Endodermal cell (in vitro differentiated cells): ENCODE results near the gene ZNF592. TPM values are rescaled to one million over a fixed set of nuclear protein-coding genes. Genes with fewer than 3 reads are reported as not detected.

Source experiments
- DNase-seq: peaks from one replicate; pipeline ENCODE4 v3.0.0-alpha.2; 2017
- H3K27ac ChIP-seq: 2 replicates; pipeline ENCODE4 v1.5.1; 2013; ENCODE audit warnings: mild to moderate bottlenecking, low read depth, low read length, moderate library complexity
- H3K27me3 ChIP-seq: 2 replicates; pipeline ENCODE4 v1.6.1; 2013; ENCODE audit warnings: mild to moderate bottlenecking, low read length, moderate library complexity; ENCODE audit not compliant: insufficient read depth, control insufficient read depth, poor library complexity, severe bottlenecking
- H3K36me3 ChIP-seq: 2 replicates; pipeline ENCODE4 v1.7.0; 2013; ENCODE audit warnings: mild to moderate bottlenecking, low read length, moderate library complexity; ENCODE audit not compliant: control insufficient read depth, insufficient read depth
- H3K4me1 ChIP-seq: one replicate; pipeline ENCODE4 v1.7.0; 2013; ENCODE audit warnings: low read length; ENCODE audit not compliant: control insufficient read depth, insufficient read depth
- H3K4me3 ChIP-seq: 2 replicates; pipeline ENCODE4 v1.5.1; 2013; ENCODE audit warnings: mild to moderate bottlenecking, low read length, moderate library complexity
- H3K9ac ChIP-seq: 2 replicates; pipeline ENCODE4 v1.6.1; 2013; ENCODE audit warnings: mild to moderate bottlenecking, low read length, moderate library complexity; ENCODE audit not compliant: poor library complexity, severe bottlenecking; ENCODE audit errors: extremely low read depth
- H3K9me3 ChIP-seq: 2 replicates; pipeline ENCODE4 v1.6.1; 2013; ENCODE audit warnings: mild to moderate bottlenecking, low read length, moderate library complexity; ENCODE audit not compliant: control insufficient read depth
- H3K27ac Mint-ChIP-seq: 2 replicates; pipeline ENCODE4 v1.8.0; 2020; ENCODE audit warnings: mixed read lengths
- H3K27me3 Mint-ChIP-seq: 2 replicates; pipeline ENCODE4 v1.8.0; 2021; ENCODE audit warnings: mild to moderate bottlenecking, mixed read lengths; ENCODE audit not compliant: insufficient read depth
- H3K36me3 Mint-ChIP-seq: 2 replicates; pipeline ENCODE4 v1.8.0; 2020; ENCODE audit warnings: low read depth, mixed read lengths
- H3K4me1 Mint-ChIP-seq: 2 replicates; pipeline ENCODE4 v1.8.0; 2020; ENCODE audit warnings: mixed read lengths
- H3K4me3 Mint-ChIP-seq: 2 replicates; pipeline ENCODE4 v1.8.0; 2020; ENCODE audit warnings: mild to moderate bottlenecking, moderate library complexity, mixed read lengths
- H3K9me3 Mint-ChIP-seq: 2 replicates; pipeline ENCODE4 v1.8.0; 2020; ENCODE audit warnings: mild to moderate bottlenecking, mixed read lengths
- WGBS, 2 experiments: methylation state at CpG; one replicate each; pipeline versions ENCODE4 v1.1.5 to v1.1.7; 2013; ENCODE audit warnings: missing lambda C conversion rate in 2 of 2, mixed read lengths in 1 of 2; ENCODE audit not compliant: insufficient coverage in 1 of 2, insufficient read length in 1 of 2; 5-methylcytosine and 5-hydroxymethylcytosine counted together
- total RNA-seq, 2 donors: library from RNA; stranded (reverse); fragmentation: NEBNext Ultra II Directional in 1 of 2; extraction: Animal tissue kit (Norgen Biotek cat#: 25700) in 1 of 2; gene quantifications; 2 replicates in 1 of 2; 3 replicates in 1 of 2; pipeline ENCODE4 v1.2.1, GENCODE V29; 2021
- TF ChIP-seq, protein P1 (sequence below): fragments of 200-600 bp; sonication (generic); conservative IDR thresholded peaks from 2 replicates; pipeline ENCODE4 v1.5.0; 2021; ENCODE audit warnings: antibody characterized with exemption, mild to moderate bottlenecking

The ZNF592 gene
- total RNA-seq, 2 donors from 2014 or later, result 33.3 to 35.2 TPM

DNA sequence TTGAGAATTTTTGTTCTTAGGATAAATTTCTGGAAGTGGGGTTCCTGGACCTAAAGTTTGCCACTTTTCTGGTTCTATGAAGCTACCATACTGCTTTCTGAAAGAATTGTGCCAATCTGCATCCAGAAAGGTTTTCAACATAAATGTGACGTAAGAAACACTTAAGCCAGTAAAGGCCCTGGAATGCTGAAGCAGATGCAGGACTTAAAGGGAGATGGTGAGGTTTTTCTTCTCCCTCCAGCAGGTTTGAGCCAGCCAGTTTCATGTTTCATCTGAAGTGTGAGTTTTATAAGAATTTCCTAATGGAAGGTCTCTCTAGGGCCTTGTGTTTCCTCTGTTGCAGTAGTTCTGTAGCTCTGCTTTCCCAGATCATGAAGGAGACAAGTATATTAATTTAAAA, 33.1 kb downstream of the ZNF592 start:
- Mint-ChIP-seq H3K27ac (no peak overlapping the region), H3K27me3 (no peaks in the 10 kb centered on the region), H3K4me1 (peaks cover 9% of the 10 kb centered on the region), H3K36me3 (peaks cover 59% of the 10 kb centered on the region), H3K4me3 (no peak overlapping the region), H3K9me3 (no peaks in the 10 kb centered on the region)
- H3K4me3 ChIP-seq, result no peak overlapping the region
- TF ChIP-seq, protein P1, sequence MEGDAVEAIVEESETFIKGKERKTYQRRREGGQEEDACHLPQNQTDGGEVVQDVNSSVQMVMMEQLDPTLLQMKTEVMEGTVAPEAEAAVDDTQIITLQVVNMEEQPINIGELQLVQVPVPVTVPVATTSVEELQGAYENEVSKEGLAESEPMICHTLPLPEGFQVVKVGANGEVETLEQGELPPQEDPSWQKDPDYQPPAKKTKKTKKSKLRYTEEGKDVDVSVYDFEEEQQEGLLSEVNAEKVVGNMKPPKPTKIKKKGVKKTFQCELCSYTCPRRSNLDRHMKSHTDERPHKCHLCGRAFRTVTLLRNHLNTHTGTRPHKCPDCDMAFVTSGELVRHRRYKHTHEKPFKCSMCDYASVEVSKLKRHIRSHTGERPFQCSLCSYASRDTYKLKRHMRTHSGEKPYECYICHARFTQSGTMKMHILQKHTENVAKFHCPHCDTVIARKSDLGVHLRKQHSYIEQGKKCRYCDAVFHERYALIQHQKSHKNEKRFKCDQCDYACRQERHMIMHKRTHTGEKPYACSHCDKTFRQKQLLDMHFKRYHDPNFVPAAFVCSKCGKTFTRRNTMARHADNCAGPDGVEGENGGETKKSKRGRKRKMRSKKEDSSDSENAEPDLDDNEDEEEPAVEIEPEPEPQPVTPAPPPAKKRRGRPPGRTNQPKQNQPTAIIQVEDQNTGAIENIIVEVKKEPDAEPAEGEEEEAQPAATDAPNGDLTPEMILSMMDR, result no peak
- peaks cover 62% of the 10 kb centered on the region for H3K36me3 ChIP-seq
- 89% methylated on average over 1 of the region's 1 CpG; no CpG with 5 or more reads in 1 of the 2 experiments for WGBS, 2 experiments
- no peaks in the 10 kb centered on the region for H3K27me3 ChIP-seq
- H3K4me1 ChIP-seq, result no peaks in the 10 kb centered on the region
- H3K27ac ChIP-seq, result no peak overlapping the region
- H3K9me3 ChIP-seq, result no peaks in the 10 kb centered on the region
- H3K9ac ChIP-seq, result no peak overlapping the region
- DNase-seq, result no peak

DNA sequence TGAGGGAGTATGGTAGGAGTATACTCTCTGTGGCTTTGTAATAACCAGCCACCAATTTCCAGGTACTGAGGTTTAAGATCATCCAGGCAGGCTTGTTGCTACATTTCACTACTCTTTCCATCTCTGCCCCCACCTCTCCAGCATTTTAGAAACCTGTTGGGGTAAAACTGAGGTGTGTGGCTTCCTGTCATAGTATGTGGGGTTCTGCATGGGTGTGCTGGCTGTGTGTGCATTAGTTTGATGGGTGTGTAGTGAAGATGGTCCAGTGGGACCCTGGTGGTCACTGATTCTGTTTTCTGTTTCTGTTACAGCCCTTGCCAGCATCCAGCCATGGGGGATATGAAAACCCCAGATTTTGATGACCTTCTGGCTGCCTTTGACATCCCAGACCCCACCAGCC, 34.0 kb downstream of the ZNF592 start:
- H3K9ac ChIP-seq, result no peak overlapping the region
- Mint-ChIP-seq H3K27me3 (no peaks in the 10 kb centered on the region), H3K9me3 (no peaks in the 10 kb centered on the region), H3K4me3 (no peak overlapping the region), H3K4me1 (peaks cover 13% of the 10 kb centered on the region), H3K27ac (peak overlapping the region; percentile 61), H3K36me3 (peaks cover 62% of the 10 kb centered on the region)
- no peaks in the 10 kb centered on the region for H3K9me3 ChIP-seq
- DNase-seq, result no peak
- peaks cover 1% of the 10 kb centered on the region for H3K4me1 ChIP-seq
- no peak overlapping the region for H3K27ac ChIP-seq
- TF ChIP-seq, protein P1, result no peak
- no peak overlapping the region for H3K4me3 ChIP-seq
- H3K36me3 ChIP-seq, result peaks cover 65% of the 10 kb centered on the region
- H3K27me3 ChIP-seq, result no peaks in the 10 kb centered on the region

DNA sequence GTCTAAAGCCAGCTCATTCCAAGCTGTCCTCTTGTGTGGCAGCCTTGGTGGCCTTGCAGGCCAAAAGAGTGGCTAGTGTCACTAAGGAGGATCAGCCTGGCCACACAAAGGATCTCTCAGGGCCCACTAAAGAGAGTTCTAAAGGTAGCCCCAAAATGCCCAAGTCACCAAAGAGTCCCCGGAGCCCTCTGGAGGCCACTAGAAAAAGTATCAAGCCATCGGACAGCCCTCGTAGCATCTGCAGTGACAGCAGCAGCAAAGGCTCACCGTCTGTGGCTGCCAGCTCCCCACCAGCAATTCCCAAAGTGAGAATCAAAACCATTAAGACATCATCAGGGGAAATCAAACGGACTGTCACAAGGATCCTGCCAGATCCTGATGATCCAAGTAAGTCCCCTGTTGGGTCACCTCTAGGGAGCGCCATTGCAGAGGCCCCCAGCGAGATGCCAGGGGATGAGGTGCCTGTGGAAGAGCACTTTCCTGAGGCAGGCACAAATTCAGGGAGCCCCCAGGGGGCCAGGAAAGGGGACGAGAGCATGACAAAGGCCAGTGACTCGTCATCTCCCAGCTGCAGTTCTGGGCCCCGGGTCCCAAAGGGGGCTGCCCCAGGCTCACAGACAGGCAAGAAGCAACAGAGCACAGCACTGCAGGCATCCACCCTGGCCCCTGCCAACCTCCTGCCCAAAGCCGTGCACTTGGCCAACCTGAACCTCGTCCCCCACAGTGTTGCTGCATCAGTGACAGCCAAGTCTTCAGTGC, 35.3 kb downstream of the ZNF592 start:
- Mint-ChIP-seq H3K27me3 (no peaks in the 10 kb centered on the region), H3K9me3 (no peaks in the 10 kb centered on the region), H3K4me3 (no peak overlapping the region), H3K36me3 (peaks cover 61% of the 10 kb centered on the region), H3K4me1 (peaks cover 11% of the 10 kb centered on the region), H3K27ac (peak overlapping the region; percentile 59)
- Histone ChIP-seq H3K4me1 (peaks cover 4% of the 10 kb centered on the region), H3K27me3 (no peaks in the 10 kb centered on the region), H3K9ac (no peak overlapping the region), H3K27ac (no peak overlapping the region), H3K4me3 (no peak overlapping the region), H3K9me3 (no peaks in the 10 kb centered on the region), H3K36me3 (peaks cover 78% of the 10 kb centered on the region)
- TF ChIP-seq, protein P1, result peak; percentile 66
- WGBS, 2 experiments, result 81 to 87% methylated on average over 8 to 12 of the region's 12 CpGs
- DNase-seq, result peak; percentile 83
